Activated CD8-positive, alpha-beta T cell treated with anti-CD3 and anti-CD28 coated beads for 36 hours (primary cell): Measurements from ENCODE around the gene TMEM141. TPM values are rescaled to one million over a fixed set of nuclear protein-coding genes. Genes with fewer than 3 reads are reported as not detected.
A peak's percentile ranks its signal among the peaks of the same experiment; 100 is the strongest.

Source experiments
- ATAC-seq: fragments of 200-7000 bp; cut with Tn5 transposase; one replicate; pipeline ENCODE4 v1.10.0; 2021; ENCODE audit warnings: mild to moderate bottlenecking, moderate library complexity
- CTCF ChIA-PET: fragments of 350-600 bp; sonication (Branson Sonifier 250); formaldehyde crosslinking; loops from one replicate; lab custom pipeline; 2021; ENCODE audit warnings: antibody characterized with exemption; lab: Charles Lee
- POLR2A ChIA-PET: fragments of 350-600 bp; sonication (Branson Sonifier 250); formaldehyde crosslinking; loops from one replicate; lab custom pipeline; 2021; ENCODE audit warnings: antibody characterized with exemption; lab: Charles Lee
- DNase-seq: peaks from one replicate; pipeline ENCODE4 v3.0.0-alpha.2; 2020
- H3K27ac Mint-ChIP-seq: one replicate; pipeline ENCODE4 v1.8.0; 2021; ENCODE audit warnings: mild to moderate bottlenecking, mixed read lengths
- H3K27me3 Mint-ChIP-seq: one replicate; pipeline ENCODE4 v1.8.0; 2021; ENCODE audit warnings: mixed read lengths
- H3K36me3 Mint-ChIP-seq: one replicate; pipeline ENCODE4 v1.8.0; 2021; ENCODE audit warnings: low read depth, mixed read lengths
- H3K4me1 Mint-ChIP-seq: one replicate; pipeline ENCODE4 v1.8.0; 2021; ENCODE audit warnings: low read depth, mixed read lengths
- H3K4me3 Mint-ChIP-seq: one replicate; pipeline ENCODE4 v1.8.0; 2021; ENCODE audit warnings: mild to moderate bottlenecking, moderate library complexity, mixed read lengths
- H3K9me3 Mint-ChIP-seq: one replicate; pipeline ENCODE4 v1.8.0; 2021; ENCODE audit warnings: mixed read lengths
- CTCF ChIP-seq: fragments of 200-600 bp; IDR thresholded peaks from one replicate; pipeline ENCODE4 v1.8.0; 2022; ENCODE audit warnings: antibody characterized with exemption, mild to moderate bottlenecking
- intact Hi-C: fragments of 100-400 bp; cut with micrococcal nuclease; formaldehyde crosslinking; loops from one replicate; pipeline ENCODE4 v1.10.0; 2022
- total RNA-seq, 2 experiments: library from RNA; stranded (reverse); gene quantifications; one replicate each; pipeline ENCODE4 v1.2.3, GENCODE V29; 2021

The TMEM141 gene
- total RNA-seq, 2 experiments from 2014 or later = 50.6 to 51.1 TPM

GRCh38 chr9:136807281-136808074 lies 16.3 kb downstream of the TMEM141 start, which contains the start of gene RABL6:
TSS of gene RABL6 (plus strand) at chr9:136807948. CDS start at chr9:136808197, 249 bp downstream.
- DNase-seq = peak; percentile 82
- Mint-ChIP-seq H3K4me1 (peaks cover 27% of the 10 kb centered on the region), H3K9me3 (no peaks in the 10 kb centered on the region), H3K27ac (peak within 1 kb of the TSS; percentile 95), H3K27me3 (no peaks in the 10 kb centered on the region), H3K4me3 (peak within 1 kb of the TSS; percentile 89), H3K36me3 (peaks cover 19% of the 10 kb centered on the region)
- no peak for TF ChIP-seq CTCF
- ATAC-seq = peak; percentile 89
- ChIA-PET POLR2A (interaction anchor here (0.9 to 2.7 kb wide), 10 partner anchors 9 to 227 kb away, joined by 3 to 10 read pairs (median 4); partner anchors contain the start of genes AJM1 and TRAF2), CTCF (interaction anchor here (0.7 to 4.3 kb wide), 8 partner anchors 8 to 141 kb away, joined by 3 to 22 read pairs (median 4); partner anchors contain the start of gene AJM1)
- intact Hi-C loops = loop anchor here (10.0 kb wide), 1 partner anchor 63 kb away; the partner anchor contains the start of genes LCN10 and LCN6

- ChIA-PET CTCF (interaction anchor here (1.0 to 4.3 kb wide), 8 partner anchors 12 to 221 kb away, joined by 3 to 22 read pairs (median 4); partner anchors contain the start of gene AJM1), POLR2A (interaction anchor here (0.8 to 2.7 kb wide), 13 partner anchors 8 to 231 kb away, joined by 3 to 10 read pairs (median 3); partner anchors contain the start of genes AJM1 and TRAF2)
- peak overlapping the region; percentile 73 for H3K4me3 Mint-ChIP-seq
- no peaks in the 10 kb centered on the region for H3K9me3 Mint-ChIP-seq
- no peaks in the 10 kb centered on the region for H3K27me3 Mint-ChIP-seq
- ATAC-seq (peak; percentile 15), DNase-seq (peak; percentile 43)
- no peak for TF ChIP-seq CTCF
- peak overlapping the region; percentile 67 for H3K27ac Mint-ChIP-seq
- peaks cover 34% of the 10 kb centered on the region for H3K4me1 Mint-ChIP-seq
- H3K36me3 Mint-ChIP-seq = peaks cover 27% of the 10 kb centered on the region
- intact Hi-C loops = loop anchor here (10.0 kb wide), 1 partner anchor 63 kb away; the partner anchor contains the start of genes LCN10 and LCN6
Measured at GRCh38 chr9:136808075-136808805, 17.1 kb downstream of the TMEM141 start.

GRCh38 chr9:136808806-136809158 lies 17.6 kb downstream of the TMEM141 start:
- Mint-ChIP-seq H3K27ac (peak overlapping the region; percentile 19), H3K9me3 (no peaks in the 10 kb centered on the region), H3K4me1 (peaks cover 36% of the 10 kb centered on the region), H3K4me3 (peak overlapping the region; percentile 73), H3K27me3 (no peaks in the 10 kb centered on the region), H3K36me3 (peaks cover 29% of the 10 kb centered on the region)
- POLR2A ChIA-PET = interaction anchor here (0.8 to 1.3 kb wide), 5 partner anchors 8 to 230 kb away, joined by 3 read pairs; no protein-coding TSS in a partner anchor
- CTCF ChIA-PET = interaction anchor here (1.2 to 4.3 kb wide), 5 partner anchors 14 to 220 kb away, joined by 3 to 22 read pairs (median 4); partner anchors contain the start of gene AJM1
- intact Hi-C loops = loop anchor here (10.0 kb wide), 1 partner anchor 64 kb away; the partner anchor contains the start of genes LCN10 and LCN6
- DNase-seq (no peak), ATAC-seq (no peak)
- TF ChIP-seq CTCF = no peak

GRCh38 chr9:136814725-136815421 lies 23.7 kb downstream of the TMEM141 start:
- CTCF ChIA-PET = interaction anchor here (0.7 to 2.6 kb wide), 5 partner anchors 8 to 67 kb away, joined by 3 to 9 read pairs (median 3); partner anchors contain the start of gene AJM1
- H3K36me3 Mint-ChIP-seq = peaks cover 34% of the 10 kb centered on the region
- H3K27me3 Mint-ChIP-seq = no peaks in the 10 kb centered on the region
- H3K9me3 Mint-ChIP-seq = no peaks in the 10 kb centered on the region
- no peak overlapping the region for H3K27ac Mint-ChIP-seq
- no peak for TF ChIP-seq CTCF
- H3K4me1 Mint-ChIP-seq = peaks cover 28% of the 10 kb centered on the region
- no peak overlapping the region for H3K4me3 Mint-ChIP-seq
- DNase-seq (no peak), ATAC-seq (no peak)
- POLR2A ChIA-PET = interaction anchor here (1.1 to 1.9 kb wide), 3 partner anchors 8 to 122 kb away, joined by 4 to 7 read pairs (median 4); partner anchors contain the start of gene RABL6
- intact Hi-C loops = no loop called here
